Panc1 (cell line): ENCODE results near the gene AMZ1. TPM values are rescaled to one million over a fixed set of nuclear protein-coding genes. Genes with fewer than 3 reads are reported as not detected.

Experiments used
- ATAC-seq: fragments of 200-7000 bp; cut with Tn5 transposase; 2 replicates; pipeline ENCODE4 v1.9.1; 2020; ENCODE audit warnings: mild to moderate bottlenecking, moderate library complexity
- BruUV-seq: library from RNA; stranded (reverse); fragments of 400-500 nt; replicated peaks from 2 replicates; lab custom pipeline; 2021; lab: Mats Ljungman, UMichigan
- CTCF ChIA-PET: fragments of 300-600 bp; sonication (Branson Sonifier 250); formaldehyde crosslinking; loops from one replicate; lab custom pipeline; 2022; ENCODE audit warnings: antibody characterized with exemption; lab: Charles Lee
- POLR2A ChIA-PET: fragments of 300-600 bp; sonication (Branson Sonifier 250); formaldehyde crosslinking; loops from one replicate; lab custom pipeline; 2022; ENCODE audit warnings: antibody characterized with exemption; lab: Charles Lee
- DNase-seq: peaks from one replicate; pipeline ENCODE4 v3.0.0-alpha.2; 2010; ENCODE audit warnings: low read depth, low spot score
- H3K27ac ChIP-seq: 2 replicates; pipeline ENCODE4 v1.5.1; 2011; ENCODE audit warnings: mild to moderate bottlenecking, low read length, inconsistent platforms
- H3K27me3 ChIP-seq: fragments of 200-500 bp; sonication (Bioruptor generic); 2 replicates; pipeline ENCODE4 v1.6.0; 2014; ENCODE audit warnings: low read length, inconsistent platforms; ENCODE audit not compliant: control insufficient read depth, insufficient read depth
- H3K36me3 ChIP-seq: fragments of 200-500 bp; sonication (Bioruptor generic); 2 replicates; pipeline ENCODE4 v1.5.1; 2014; ENCODE audit warnings: inconsistent platforms, mild to moderate bottlenecking, low read length, moderate library complexity; ENCODE audit not compliant: control insufficient read depth, insufficient read depth
- H3K4me1 ChIP-seq: 2 replicates; pipeline ENCODE4 v1.5.1; 2011; ENCODE audit warnings: inconsistent platforms, mild to moderate bottlenecking, low read length, moderate library complexity; ENCODE audit not compliant: control insufficient read depth, insufficient read depth
- H3K4me3 ChIP-seq, 2 experiments: 2 replicates each; pipeline ENCODE4 v1.5.1; 2011 to 2012; ENCODE audit warnings: low read depth in 2 of 2, low read length in 2 of 2, mild to moderate bottlenecking in 2 of 2, inconsistent platforms in 1 of 2, moderate library complexity in 1 of 2
- H3K9me3 ChIP-seq: fragments of 200-500 bp; sonication (Bioruptor generic); 2 replicates; pipeline ENCODE4 v1.5.1; 2014; ENCODE audit warnings: low read depth, mild to moderate bottlenecking, inconsistent platforms, low read length, moderate library complexity; ENCODE audit not compliant: control insufficient read depth, insufficient read depth
- POLR2AphosphoS5 ChIP-seq: IDR thresholded peaks from 2 replicates; pipeline ENCODE4 v1.6.1; 2012; ENCODE audit warnings: mild to moderate bottlenecking, low read depth, low read length, moderate library complexity
- SIN3A ChIP-seq: IDR thresholded peaks from 2 replicates; pipeline ENCODE4 v1.6.1; 2012; ENCODE audit warnings: low read depth, mild to moderate bottlenecking, low read length, moderate library complexity, borderline replicate concordance; ENCODE audit not compliant: insufficient read depth
- TCF7L2 ChIP-seq: IDR thresholded peaks from 2 replicates; pipeline ENCODE4 v1.6.1; 2011; ENCODE audit warnings: mild to moderate bottlenecking, low read depth, low read length, inconsistent platforms
- in situ Hi-C: cut with HindIII; loops from 2 replicates; pipeline ENCODE4 v1.10.0; 2016; ENCODE audit warnings: low sequenced_read_pairs, low pct_unique_long_range_greater_than_20kb
- intact Hi-C: fragments of 100-400 bp; cut with micrococcal nuclease; formaldehyde crosslinking; loops from one replicate; pipeline ENCODE4 v1.10.0; 2022; ENCODE audit not compliant: unreplicated experiment
- total RNA-seq: library from RNA; stranded (reverse); gene quantifications from one replicate; pipeline ENCODE4 v1.2.1, GENCODE V29; 2021; ENCODE audit not compliant: unreplicated experiment
- TF ChIP-seq, protein P1 (sequence below), 2 experiments: IDR thresholded peaks; 2 replicates each; pipeline ENCODE4 v1.6.1; 2011 to 2012; ENCODE audit warnings: low read depth in 2 of 2, control low read depth in 1 of 2, low read length in 1 of 2, mild to moderate bottlenecking in 1 of 2, moderate library complexity in 1 of 2; ENCODE audit not compliant: insufficient read depth in 1 of 2
- TF ChIP-seq, protein P2 (sequence below): fragments of 450-650 bp; IDR thresholded peaks from 2 replicates; pipeline ENCODE4 v1.5.1; 2017; ENCODE audit warnings: mild to moderate bottlenecking

Gene AMZ1
- total RNA-seq, 1 experiment from 2014 or later = 0.57 TPM

DNA sequence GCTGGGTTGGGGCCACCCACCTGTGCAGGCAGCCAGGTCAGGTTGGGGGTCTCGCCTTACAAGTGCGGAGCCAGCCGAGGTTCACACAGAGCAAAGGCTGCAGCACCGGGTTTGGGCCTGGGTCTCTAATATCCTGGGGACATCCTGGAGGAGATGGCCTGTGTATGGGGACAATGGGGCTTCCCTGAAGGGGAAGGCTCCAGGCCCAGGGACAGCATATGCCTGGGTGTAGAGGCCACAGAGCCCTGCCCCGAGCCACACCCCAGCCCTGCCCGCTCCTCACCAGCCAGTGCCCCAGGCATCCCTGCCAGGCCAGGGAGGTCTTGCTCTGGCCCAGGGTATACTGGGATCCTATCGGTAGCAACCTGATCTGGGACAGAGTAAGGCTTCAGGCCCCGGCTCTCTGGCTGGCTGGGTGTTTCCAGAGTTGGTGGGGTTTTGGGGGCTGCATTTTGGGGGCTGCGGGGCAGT, 47.1 kb upstream of the AMZ1 start:
- in situ Hi-C loops (no loop called here), intact Hi-C loops (no loop called here)
- H3K9me3 ChIP-seq = no peaks in the 10 kb centered on the region
- TF ChIP-seq, protein P1, sequence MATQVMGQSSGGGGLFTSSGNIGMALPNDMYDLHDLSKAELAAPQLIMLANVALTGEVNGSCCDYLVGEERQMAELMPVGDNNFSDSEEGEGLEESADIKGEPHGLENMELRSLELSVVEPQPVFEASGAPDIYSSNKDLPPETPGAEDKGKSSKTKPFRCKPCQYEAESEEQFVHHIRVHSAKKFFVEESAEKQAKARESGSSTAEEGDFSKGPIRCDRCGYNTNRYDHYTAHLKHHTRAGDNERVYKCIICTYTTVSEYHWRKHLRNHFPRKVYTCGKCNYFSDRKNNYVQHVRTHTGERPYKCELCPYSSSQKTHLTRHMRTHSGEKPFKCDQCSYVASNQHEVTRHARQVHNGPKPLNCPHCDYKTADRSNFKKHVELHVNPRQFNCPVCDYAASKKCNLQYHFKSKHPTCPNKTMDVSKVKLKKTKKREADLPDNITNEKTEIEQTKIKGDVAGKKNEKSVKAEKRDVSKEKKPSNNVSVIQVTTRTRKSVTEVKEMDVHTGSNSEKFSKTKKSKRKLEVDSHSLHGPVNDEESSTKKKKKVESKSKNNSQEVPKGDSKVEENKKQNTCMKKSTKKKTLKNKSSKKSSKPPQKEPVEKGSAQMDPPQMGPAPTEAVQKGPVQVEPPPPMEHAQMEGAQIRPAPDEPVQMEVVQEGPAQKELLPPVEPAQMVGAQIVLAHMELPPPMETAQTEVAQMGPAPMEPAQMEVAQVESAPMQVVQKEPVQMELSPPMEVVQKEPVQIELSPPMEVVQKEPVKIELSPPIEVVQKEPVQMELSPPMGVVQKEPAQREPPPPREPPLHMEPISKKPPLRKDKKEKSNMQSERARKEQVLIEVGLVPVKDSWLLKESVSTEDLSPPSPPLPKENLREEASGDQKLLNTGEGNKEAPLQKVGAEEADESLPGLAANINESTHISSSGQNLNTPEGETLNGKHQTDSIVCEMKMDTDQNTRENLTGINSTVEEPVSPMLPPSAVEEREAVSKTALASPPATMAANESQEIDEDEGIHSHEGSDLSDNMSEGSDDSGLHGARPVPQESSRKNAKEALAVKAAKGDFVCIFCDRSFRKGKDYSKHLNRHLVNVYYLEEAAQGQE (IDR thresholded peaks at IDR 0.05; ENCODE audit: insufficient read depth in 1 of 2, low read depth in 2 of 2, low read length in 1 of 2) = no peak
- no peak for TF ChIP-seq TCF7L2
- TF ChIP-seq SIN3A = no peak
- POLR2A ChIA-PET = no interaction called here
- DNase-seq (no peak), ATAC-seq (peak; percentile 57)
- peak overlapping the region in 1 of 2 experiments; percentile 29; a peak in 2 of 4 replicates for H3K4me3 ChIP-seq
- H3K36me3 ChIP-seq = no peaks in the 10 kb centered on the region
- BruUV-seq = no TSS peak
- H3K27ac ChIP-seq = peak overlapping the region; percentile 96
- CTCF ChIA-PET = no interaction called here
- peaks cover 92% of the 10 kb centered on the region for H3K4me1 ChIP-seq
- no peaks in the 10 kb centered on the region for H3K27me3 ChIP-seq

DNA sequence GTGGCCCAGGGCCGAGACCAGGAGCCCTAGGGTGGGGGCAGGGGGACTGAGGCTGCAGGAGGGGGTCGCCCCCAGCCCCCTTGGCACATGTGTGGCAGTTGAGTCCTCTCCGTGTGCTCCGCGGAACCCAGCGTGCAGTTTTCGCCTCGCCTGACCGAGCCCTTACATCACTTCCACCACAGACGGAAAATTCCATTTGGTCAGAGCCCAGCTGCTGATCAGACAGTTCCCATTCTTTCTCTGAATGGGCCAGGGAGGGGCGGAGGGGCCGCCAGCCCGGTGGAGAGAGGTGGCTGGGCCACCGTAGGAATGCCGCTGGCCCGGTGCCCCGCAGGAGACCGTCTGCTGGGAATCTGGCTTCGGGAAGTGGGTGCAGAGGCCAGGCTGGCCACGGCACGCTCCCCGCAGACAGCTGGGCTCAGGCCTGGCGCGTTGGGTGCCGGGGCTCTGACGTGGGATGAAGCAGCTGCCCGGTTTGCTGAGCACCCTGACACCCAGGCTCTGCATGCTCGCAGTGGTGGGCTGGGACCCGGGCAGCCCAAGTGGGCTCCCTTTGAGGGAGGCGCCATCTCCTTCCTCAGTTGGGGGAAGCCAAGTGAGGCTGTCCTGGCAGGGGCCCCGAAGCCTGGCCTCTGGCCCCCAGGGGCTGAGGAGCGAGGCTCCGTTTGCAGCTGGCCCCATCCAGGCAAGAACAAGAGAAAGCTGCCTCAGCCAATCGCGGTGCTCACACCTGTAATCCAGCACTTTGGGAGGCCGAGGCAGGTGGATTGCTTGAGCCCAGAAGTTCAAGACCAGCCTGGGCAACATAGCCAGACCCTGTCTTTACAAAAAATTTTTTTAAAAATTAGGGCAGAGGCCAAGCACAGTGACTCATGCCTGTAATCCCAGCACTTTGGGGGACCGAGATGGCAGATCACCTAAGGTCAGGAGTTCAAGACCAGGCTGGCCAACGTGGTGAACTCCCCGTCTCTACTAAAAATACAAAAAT, 46.3 kb upstream of the AMZ1 start:
- Histone ChIP-seq H3K4me3 (peak overlapping the region in 1 of 2 experiments; percentile 29; a peak in 2 of 4 replicates), H3K27me3 (no peaks in the 10 kb centered on the region), H3K4me1 (peaks cover 87% of the 10 kb centered on the region), H3K27ac (peak overlapping the region; percentile 96), H3K36me3 (no peaks in the 10 kb centered on the region), H3K9me3 (no peaks in the 10 kb centered on the region)
- intact Hi-C loops (no loop called here), in situ Hi-C loops (no loop called here)
- CTCF ChIA-PET = interaction anchor here (0.6 kb wide), 1 partner anchor 27 kb away, joined by 6 read pairs; no protein-coding TSS in a partner anchor
- ATAC-seq = peak; percentile 61
- no TSS peak for BruUV-seq
- POLR2A ChIA-PET = no interaction called here
- no peak for DNase-seq
- TF ChIP-seq, protein P2, sequence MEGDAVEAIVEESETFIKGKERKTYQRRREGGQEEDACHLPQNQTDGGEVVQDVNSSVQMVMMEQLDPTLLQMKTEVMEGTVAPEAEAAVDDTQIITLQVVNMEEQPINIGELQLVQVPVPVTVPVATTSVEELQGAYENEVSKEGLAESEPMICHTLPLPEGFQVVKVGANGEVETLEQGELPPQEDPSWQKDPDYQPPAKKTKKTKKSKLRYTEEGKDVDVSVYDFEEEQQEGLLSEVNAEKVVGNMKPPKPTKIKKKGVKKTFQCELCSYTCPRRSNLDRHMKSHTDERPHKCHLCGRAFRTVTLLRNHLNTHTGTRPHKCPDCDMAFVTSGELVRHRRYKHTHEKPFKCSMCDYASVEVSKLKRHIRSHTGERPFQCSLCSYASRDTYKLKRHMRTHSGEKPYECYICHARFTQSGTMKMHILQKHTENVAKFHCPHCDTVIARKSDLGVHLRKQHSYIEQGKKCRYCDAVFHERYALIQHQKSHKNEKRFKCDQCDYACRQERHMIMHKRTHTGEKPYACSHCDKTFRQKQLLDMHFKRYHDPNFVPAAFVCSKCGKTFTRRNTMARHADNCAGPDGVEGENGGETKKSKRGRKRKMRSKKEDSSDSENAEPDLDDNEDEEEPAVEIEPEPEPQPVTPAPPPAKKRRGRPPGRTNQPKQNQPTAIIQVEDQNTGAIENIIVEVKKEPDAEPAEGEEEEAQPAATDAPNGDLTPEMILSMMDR = no peak
- TF ChIP-seq SIN3A (peak; percentile 70; the same call in 1 of the 2 replicates), TCF7L2 (0 out of 2 replicates have a peak, but pooled peaks have one; percentile 68), POLR2AphosphoS5 (peak; percentile 51)
- TF ChIP-seq, protein P1 (IDR thresholded peaks at IDR 0.05; ENCODE audit: insufficient read depth in 1 of 2, low read depth in 2 of 2, low read length in 1 of 2) = peak in 1 of 2 experiments; percentile 46; a peak in 1 of 4 replicates
